Measurements from ENCODE around the gene NUDT3.
"Not testable (repeated sequence)": the region's sequence is repeated elsewhere in the genome, so short reads cannot be mapped to it uniquely, and the experiment has no call there.

DNA sequence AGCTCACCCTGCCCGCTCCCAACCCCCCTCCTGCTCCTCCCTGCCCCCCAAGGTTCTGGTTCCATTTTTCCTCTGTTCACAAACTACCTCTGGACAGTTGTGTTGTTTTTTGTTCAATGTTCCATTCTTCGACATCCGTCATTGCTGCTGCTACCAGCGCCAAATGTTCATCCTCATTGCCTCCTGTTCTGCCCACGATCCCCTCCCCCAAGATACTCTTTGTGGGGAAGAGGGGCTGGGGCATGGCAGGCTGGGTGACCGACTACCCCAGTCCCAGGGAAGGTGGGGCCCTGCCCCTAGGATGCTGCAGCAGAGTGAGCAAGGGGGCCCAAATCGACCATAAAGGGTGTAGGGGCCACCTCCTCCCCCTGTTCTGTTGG, 146.7 kb downstream of the NUDT3 start:
- TF ChIP-seq, protein P1, sequence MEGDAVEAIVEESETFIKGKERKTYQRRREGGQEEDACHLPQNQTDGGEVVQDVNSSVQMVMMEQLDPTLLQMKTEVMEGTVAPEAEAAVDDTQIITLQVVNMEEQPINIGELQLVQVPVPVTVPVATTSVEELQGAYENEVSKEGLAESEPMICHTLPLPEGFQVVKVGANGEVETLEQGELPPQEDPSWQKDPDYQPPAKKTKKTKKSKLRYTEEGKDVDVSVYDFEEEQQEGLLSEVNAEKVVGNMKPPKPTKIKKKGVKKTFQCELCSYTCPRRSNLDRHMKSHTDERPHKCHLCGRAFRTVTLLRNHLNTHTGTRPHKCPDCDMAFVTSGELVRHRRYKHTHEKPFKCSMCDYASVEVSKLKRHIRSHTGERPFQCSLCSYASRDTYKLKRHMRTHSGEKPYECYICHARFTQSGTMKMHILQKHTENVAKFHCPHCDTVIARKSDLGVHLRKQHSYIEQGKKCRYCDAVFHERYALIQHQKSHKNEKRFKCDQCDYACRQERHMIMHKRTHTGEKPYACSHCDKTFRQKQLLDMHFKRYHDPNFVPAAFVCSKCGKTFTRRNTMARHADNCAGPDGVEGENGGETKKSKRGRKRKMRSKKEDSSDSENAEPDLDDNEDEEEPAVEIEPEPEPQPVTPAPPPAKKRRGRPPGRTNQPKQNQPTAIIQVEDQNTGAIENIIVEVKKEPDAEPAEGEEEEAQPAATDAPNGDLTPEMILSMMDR (IDR thresholded peaks at IDR 0.05; ENCODE audit: low read depth, low read length) = not testable (repeated sequence)
- not testable (repeated sequence) for TF ChIP-seq EZH2phosphoT487 (IDR thresholded peaks at IDR 0.05; ENCODE audit: low read depth)

All from OCI-LY3 (cell line).